Measurements from ENCODE around the gene ACTBL2.

The ACTBL2 gene

DNA sequence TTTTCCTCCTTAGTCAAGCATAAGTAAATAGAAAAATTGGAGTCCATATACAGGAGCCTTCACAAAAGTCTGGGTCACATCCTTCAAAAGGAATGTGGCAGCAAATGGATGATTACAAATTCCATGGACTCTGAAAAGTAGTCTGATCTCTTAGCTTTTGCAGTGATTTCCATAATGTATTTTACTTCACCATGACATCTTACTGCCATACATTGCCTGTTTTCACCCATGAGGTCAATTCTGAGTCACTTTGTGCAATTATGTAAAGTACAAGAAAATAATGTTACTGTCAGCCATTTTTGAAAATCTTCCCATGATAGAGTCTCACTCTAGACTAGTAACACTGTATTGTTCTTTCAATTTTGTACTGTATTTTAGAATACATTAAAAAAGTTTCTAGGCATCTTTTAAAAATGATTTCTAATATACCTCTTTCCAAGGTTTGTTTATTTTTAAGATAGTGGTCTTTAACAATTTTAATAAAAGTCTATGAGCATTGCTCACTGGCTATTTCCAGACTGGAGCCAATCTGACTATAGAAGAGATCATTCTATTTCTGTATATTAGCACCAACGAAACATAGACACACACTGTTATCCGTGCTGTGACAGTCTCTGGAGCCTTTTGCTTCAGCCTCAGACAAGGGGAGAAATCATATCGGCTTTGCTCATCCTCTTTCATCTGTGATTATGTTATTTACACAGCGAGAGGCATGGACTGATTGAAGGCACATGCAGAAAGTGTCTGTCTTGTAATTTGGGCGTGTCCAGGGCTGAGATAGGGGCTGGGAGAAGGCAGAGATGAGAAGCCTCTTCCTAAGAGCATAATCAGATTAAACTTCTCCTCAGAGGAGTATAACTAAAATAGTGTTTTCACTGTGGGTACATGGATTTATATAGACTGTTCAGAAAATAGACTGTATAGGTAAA lies 22.9 kb upstream of the ACTBL2 start:
- H3K4me3 ChIP-seq: no peak overlapping the region
- DNase-seq: no peak
- no peaks in the 10 kb centered on the region for H3K27me3 ChIP-seq
- no peak overlapping the region for H3K27ac ChIP-seq
- TF ChIP-seq, protein P1, sequence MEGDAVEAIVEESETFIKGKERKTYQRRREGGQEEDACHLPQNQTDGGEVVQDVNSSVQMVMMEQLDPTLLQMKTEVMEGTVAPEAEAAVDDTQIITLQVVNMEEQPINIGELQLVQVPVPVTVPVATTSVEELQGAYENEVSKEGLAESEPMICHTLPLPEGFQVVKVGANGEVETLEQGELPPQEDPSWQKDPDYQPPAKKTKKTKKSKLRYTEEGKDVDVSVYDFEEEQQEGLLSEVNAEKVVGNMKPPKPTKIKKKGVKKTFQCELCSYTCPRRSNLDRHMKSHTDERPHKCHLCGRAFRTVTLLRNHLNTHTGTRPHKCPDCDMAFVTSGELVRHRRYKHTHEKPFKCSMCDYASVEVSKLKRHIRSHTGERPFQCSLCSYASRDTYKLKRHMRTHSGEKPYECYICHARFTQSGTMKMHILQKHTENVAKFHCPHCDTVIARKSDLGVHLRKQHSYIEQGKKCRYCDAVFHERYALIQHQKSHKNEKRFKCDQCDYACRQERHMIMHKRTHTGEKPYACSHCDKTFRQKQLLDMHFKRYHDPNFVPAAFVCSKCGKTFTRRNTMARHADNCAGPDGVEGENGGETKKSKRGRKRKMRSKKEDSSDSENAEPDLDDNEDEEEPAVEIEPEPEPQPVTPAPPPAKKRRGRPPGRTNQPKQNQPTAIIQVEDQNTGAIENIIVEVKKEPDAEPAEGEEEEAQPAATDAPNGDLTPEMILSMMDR (IDR thresholded peaks at IDR 0.05): no peak
- H3K9me3 ChIP-seq: no peaks in the 10 kb centered on the region
- intact Hi-C loops (cut with DNase I; ENCODE audit: low total_unique reads): no loop called here
- H3K4me1 ChIP-seq: peaks cover 0 to 12% (median 5%) of the 10 kb centered on the region in 4 donors
- no peaks in the 10 kb centered on the region for H3K36me3 ChIP-seq

DNA sequence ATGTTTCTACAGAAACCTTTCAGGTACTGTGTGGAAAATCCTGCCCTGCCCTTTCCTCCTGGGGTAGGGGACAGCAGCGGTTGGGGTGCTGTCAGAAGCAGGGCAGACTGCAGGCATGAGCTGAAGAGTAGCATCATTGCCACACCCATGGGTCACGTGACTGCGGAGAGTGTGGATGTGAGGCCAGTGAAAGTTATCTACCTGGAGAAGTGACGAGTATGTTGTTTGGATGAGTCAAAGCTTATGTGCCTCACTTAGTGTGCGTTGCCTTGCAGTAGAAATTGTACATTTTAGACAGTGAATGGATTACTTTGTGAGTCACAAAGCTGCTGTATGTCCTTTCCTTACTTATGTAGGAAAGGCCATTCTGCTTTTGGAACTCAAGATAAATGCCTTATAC lies 21.7 kb upstream of the ACTBL2 start:
- TF ChIP-seq, protein P1 (IDR thresholded peaks at IDR 0.05): no peak
- no peak for DNase-seq
- H3K27ac ChIP-seq: no peak overlapping the region
- no peaks in the 10 kb centered on the region for H3K9me3 ChIP-seq
- no peak overlapping the region for H3K4me3 ChIP-seq
- no peaks in the 10 kb centered on the region for H3K36me3 ChIP-seq
- H3K4me1 ChIP-seq: peaks cover 0 to 12% (median 5%) of the 10 kb centered on the region in 4 donors
- intact Hi-C loops (cut with DNase I; ENCODE audit: low total_unique reads): no loop called here
- H3K27me3 ChIP-seq: no peaks in the 10 kb centered on the region

DNA sequence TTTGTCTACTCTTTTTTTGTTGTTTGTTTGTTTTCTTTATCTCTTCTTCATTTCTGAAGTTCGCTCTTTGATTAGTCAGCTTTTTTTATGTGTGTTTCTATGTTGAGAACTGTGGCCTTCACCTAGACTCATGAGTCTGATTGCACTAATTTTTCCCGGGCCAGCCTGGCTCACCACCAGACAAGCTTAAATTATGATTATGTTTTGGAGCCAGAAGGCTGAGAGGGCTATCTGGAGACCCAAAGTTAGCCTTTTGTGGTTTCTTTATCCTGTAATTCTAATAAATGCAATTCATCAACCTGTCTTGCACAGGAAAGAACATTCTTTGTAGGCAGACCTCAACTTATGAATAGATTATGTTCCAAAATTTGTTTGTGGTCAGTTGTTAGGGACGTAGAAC lies 20.8 kb upstream of the ACTBL2 start:
- intact Hi-C loops (cut with DNase I; ENCODE audit: low total_unique reads): no loop called here

DNA sequence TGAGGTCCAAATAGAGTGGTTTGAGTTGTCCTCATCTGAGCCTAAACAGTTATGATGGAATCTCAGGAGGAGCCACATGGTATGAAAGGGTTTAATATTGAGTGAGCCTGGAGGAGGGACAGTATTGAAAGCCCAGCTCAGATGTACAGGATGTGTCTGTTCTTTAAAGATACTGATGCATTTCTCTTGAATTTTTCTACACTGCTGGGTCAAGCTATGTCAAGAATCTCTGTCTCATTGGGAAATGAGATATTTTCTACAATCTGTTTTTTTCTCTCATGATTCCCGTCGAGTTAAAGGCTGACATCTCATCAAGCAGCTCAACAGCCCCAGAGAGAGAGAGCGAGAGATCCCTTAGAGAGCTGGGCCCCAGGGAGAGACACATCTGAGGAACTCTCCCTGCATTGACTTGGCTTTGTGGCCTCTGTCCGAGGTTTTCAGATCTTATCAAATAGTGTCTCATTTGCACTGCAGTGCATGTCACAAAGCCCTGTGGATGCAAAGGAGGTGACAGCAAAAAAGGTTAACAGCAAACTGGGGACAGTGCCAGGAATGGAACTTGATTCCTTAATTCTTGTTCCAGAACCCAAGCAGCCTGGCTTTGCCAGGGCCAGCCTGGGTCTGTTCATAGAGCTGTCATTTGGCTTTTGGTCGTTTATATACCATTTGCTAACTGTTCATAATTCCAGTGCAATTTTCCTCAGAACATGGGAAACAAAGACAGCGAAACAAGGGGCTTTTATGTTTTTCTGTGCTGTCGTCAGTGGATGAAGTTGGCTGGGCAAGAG lies 19.0 kb upstream of the ACTBL2 start:
- TF ChIP-seq, protein P1 (IDR thresholded peaks at IDR 0.05): no peak
- intact Hi-C loops (cut with DNase I; ENCODE audit: low total_unique reads): no loop called here
- DNase-seq: no peak
- H3K27ac ChIP-seq: no peak overlapping the region
- H3K36me3 ChIP-seq: no peaks in the 10 kb centered on the region
- no peaks in the 10 kb centered on the region for H3K27me3 ChIP-seq
- H3K9me3 ChIP-seq: no peaks in the 10 kb centered on the region
- no peak overlapping the region for H3K4me3 ChIP-seq
- H3K4me1 ChIP-seq: peaks cover 0 to 16% (median 5%) of the 10 kb centered on the region in 4 donors

More for the DNA sequence above, 20.8 kb upstream of the ACTBL2 start:
- Histone ChIP-seq H3K27ac (no peak overlapping the region), H3K4me3 (no peak overlapping the region), H3K36me3 (no peaks in the 10 kb centered on the region), H3K9me3 (no peaks in the 10 kb centered on the region), H3K4me1 (peaks cover 0 to 16% (median 5%) of the 10 kb centered on the region in 4 donors), H3K27me3 (no peaks in the 10 kb centered on the region)
- TF ChIP-seq, protein P1 (IDR thresholded peaks at IDR 0.05): no peak
- no peak for DNase-seq

DNA sequence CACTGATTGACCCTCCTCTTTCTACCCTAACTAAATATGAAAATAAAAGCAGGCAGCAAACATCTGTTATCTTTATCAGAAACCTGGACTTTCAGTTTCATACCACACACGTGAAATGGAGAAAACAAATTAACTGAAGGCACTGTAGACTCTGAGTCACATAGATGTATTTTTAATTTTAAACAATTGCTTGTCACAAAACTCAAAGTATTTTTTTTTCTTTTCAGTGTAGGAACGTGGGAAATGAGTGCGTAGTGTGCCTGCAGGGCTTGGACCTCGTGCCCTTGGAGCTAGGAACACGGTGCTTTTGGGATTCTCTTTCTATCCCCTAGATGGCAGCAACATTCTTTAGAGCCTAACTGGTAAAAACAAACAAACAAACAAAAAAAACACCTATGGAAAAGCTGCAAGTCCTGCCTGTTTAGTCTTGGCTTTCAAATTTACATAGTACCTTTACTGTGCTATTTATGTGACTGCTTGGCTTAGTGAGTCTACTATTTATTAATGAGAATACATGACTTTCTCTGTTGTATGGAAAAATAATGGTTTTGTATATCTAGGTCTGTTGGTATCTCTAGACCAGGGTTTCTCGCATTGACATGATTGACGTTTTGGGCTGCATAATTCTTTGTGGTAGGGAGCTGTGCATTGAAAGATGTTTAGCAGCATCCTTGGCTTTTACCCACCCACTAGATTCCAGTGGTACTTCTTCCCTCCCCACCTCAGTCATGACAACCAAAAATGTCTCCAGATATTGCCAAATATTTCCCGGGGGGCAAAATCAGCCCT lies 16.8 kb upstream of the ACTBL2 start:
- no peak overlapping the region for H3K27ac ChIP-seq
- peaks cover 0 to 25% (median 9%) of the 10 kb centered on the region in 4 donors for H3K4me1 ChIP-seq
- DNase-seq: no peak
- no peaks in the 10 kb centered on the region for H3K36me3 ChIP-seq
- no peaks in the 10 kb centered on the region for H3K27me3 ChIP-seq
- TF ChIP-seq, protein P1 (IDR thresholded peaks at IDR 0.05): peak; percentile 35 to 53
- H3K9me3 ChIP-seq: no peaks in the 10 kb centered on the region
- intact Hi-C loops (cut with DNase I; ENCODE audit: low total_unique reads): no loop called here
- no peak overlapping the region for H3K4me3 ChIP-seq
